Nephron progenitor cell (in vitro differentiated cells): ENCODE data around the gene BCKDHA.
A peak's percentile ranks its signal among the peaks of the same experiment; 100 is the strongest.

Source experiments
- DNase-seq: peaks from one replicate; pipeline ENCODE4 v3.0.0; 2021
- H3K27ac Mint-ChIP-seq: 2 replicates; pipeline ENCODE4 v1.8.0; 2021; ENCODE audit warnings: mild to moderate bottlenecking, moderate library complexity, mixed read lengths
- H3K27me3 Mint-ChIP-seq: 2 replicates; pipeline ENCODE4 v1.8.0; 2021; ENCODE audit warnings: mild to moderate bottlenecking, low read depth, mixed read lengths; ENCODE audit not compliant: poor library complexity
- H3K36me3 Mint-ChIP-seq: 2 replicates; pipeline ENCODE4 v1.8.0; 2021; ENCODE audit warnings: low read depth, mixed read lengths
- H3K4me1 Mint-ChIP-seq: 2 replicates; pipeline ENCODE4 v1.8.0; 2021; ENCODE audit warnings: mixed read lengths
- H3K4me3 Mint-ChIP-seq: 2 replicates; pipeline ENCODE4 v1.8.0; 2021; ENCODE audit warnings: mild to moderate bottlenecking, moderate library complexity, mixed read lengths
- H3K9me3 Mint-ChIP-seq: 2 replicates; pipeline ENCODE4 v1.8.0; 2021; ENCODE audit warnings: mild to moderate bottlenecking, moderate library complexity, mixed read lengths
- CTCF ChIP-seq: fragments of 200-600 bp; sonication (generic); IDR thresholded peaks from 2 replicates; pipeline ENCODE4 v1.5.0; 2021; ENCODE audit warnings: antibody characterized with exemption

BCKDHA gene

GRCh38 chr19:41353466-41354342, 43.9 kb upstream of the BCKDHA start, which contains the start of gene TGFB1:
TGFB1 (minus strand) TSS chr19:41353922; CDS start chr19:41353044, 878 bp downstream.
- Mint-ChIP-seq H3K4me1 (peaks cover 35% of the 10 kb centered on the region), H3K9me3 (no peaks in the 10 kb centered on the region), H3K27ac (peak within 1 kb of the TSS; percentile 16), H3K4me3 (peak within 1 kb of the TSS; percentile 88), H3K27me3 (peaks cover 7% of the 10 kb centered on the region), H3K36me3 (peaks cover 4% of the 10 kb centered on the region)
- peak; percentile 70 for TF ChIP-seq CTCF
- DNase-seq = peak; percentile 81

- no peak for DNase-seq
- H3K36me3 Mint-ChIP-seq = no peaks in the 10 kb centered on the region
- TF ChIP-seq CTCF = no peak
- H3K9me3 Mint-ChIP-seq = no peaks in the 10 kb centered on the region
- no peak overlapping the region for H3K27ac Mint-ChIP-seq
- peaks cover 35% of the 10 kb centered on the region for H3K4me1 Mint-ChIP-seq
- peaks cover 7% of the 10 kb centered on the region for H3K27me3 Mint-ChIP-seq
- H3K4me3 Mint-ChIP-seq = peak overlapping the region; percentile 88
Observed at GRCh38 chr19:41354343-41354953, 43.2 kb upstream of the BCKDHA start.

- Mint-ChIP-seq H3K4me3 (peak overlapping the region; percentile 71), H3K4me1 (peaks cover 30% of the 10 kb centered on the region), H3K9me3 (no peaks in the 10 kb centered on the region), H3K27me3 (peaks cover 7% of the 10 kb centered on the region), H3K27ac (no peak overlapping the region), H3K36me3 (no peaks in the 10 kb centered on the region)
- no peak for DNase-seq
- no peak for TF ChIP-seq CTCF
Observed at GRCh38 chr19:41355035-41355434, 42.6 kb upstream of the BCKDHA start.

GRCh38 chr19:41355802-41356201, 41.8 kb upstream of the BCKDHA start:
- H3K4me1 Mint-ChIP-seq = peaks cover 26% of the 10 kb centered on the region
- H3K9me3 Mint-ChIP-seq = no peaks in the 10 kb centered on the region
- H3K36me3 Mint-ChIP-seq = no peaks in the 10 kb centered on the region
- H3K27me3 Mint-ChIP-seq = peaks cover 7% of the 10 kb centered on the region
- H3K4me3 Mint-ChIP-seq = no peak overlapping the region
- no peak for TF ChIP-seq CTCF
- H3K27ac Mint-ChIP-seq = peak overlapping the region; percentile 15
- no peak for DNase-seq

GRCh38 chr19:41356984-41357739, 40.5 kb upstream of the BCKDHA start:
- Mint-ChIP-seq H3K4me1 (peaks cover 15% of the 10 kb centered on the region), H3K9me3 (no peaks in the 10 kb centered on the region), H3K4me3 (no peak overlapping the region), H3K27me3 (peaks cover 3% of the 10 kb centered on the region), H3K27ac (peak overlapping the region; percentile 50), H3K36me3 (no peaks in the 10 kb centered on the region)
- DNase-seq = no peak
- TF ChIP-seq CTCF = no peak
